GM23338 (cell line): Measurements from ENCODE around the gene NHSL1. TPM values are rescaled to one million over a fixed set of nuclear protein-coding genes. Genes with fewer than 3 reads are reported as not detected.
A peak's percentile ranks its signal among the peaks of the same experiment; 100 is the strongest.

ENCODE experiments used
- ATAC-seq: fragments of 200-7000 bp; cut with Tn5 transposase; 3 replicates; pipeline ENCODE4 v1.9.1; 2020
- DNase-seq: peaks from one replicate; pipeline ENCODE4 v3.0.0-alpha.2; 2015; ENCODE audit warnings: low spot score
- H2AFZ ChIP-seq: fragments of 200-600 bp; sonication (generic); 2 replicates; pipeline ENCODE4 v1.8.0; 2016; ENCODE audit warnings: antibody characterized with exemption, mild to moderate bottlenecking, moderate library complexity
- H3F3A ChIP-seq: fragments of 200-600 bp; sonication (generic); replicated peaks from 2 replicates; pipeline ENCODE4 v1.8.0; 2017; ENCODE audit warnings: antibody characterized with exemption, mixed run types, low read depth
- H3K27ac ChIP-seq: fragments of 200-600 bp; sonication (generic); 2 replicates; pipeline ENCODE4 v1.6.1; 2016; ENCODE audit warnings: low read depth
- H3K27me3 ChIP-seq: fragments of 200-600 bp; sonication (generic); 2 replicates; pipeline ENCODE4 v1.8.0; 2016; ENCODE audit warnings: mild to moderate bottlenecking, mixed run types, moderate library complexity; ENCODE audit not compliant: insufficient read depth
- H3K36me3 ChIP-seq: fragments of 200-600 bp; sonication (generic); 2 replicates; pipeline ENCODE4 v1.8.0; 2016; ENCODE audit warnings: mild to moderate bottlenecking; ENCODE audit not compliant: insufficient read depth
- H3K4me1 ChIP-seq: fragments of 200-600 bp; sonication (generic); 2 replicates; pipeline ENCODE4 v1.8.0; 2016; ENCODE audit warnings: mild to moderate bottlenecking, moderate library complexity; ENCODE audit not compliant: insufficient read depth
- H3K4me2 ChIP-seq: fragments of 200-600 bp; sonication (generic); 2 replicates; pipeline ENCODE4 v1.7.1; 2017; ENCODE audit warnings: mixed run types
- H3K4me3 ChIP-seq: fragments of 200-600 bp; sonication (generic); 2 replicates; pipeline ENCODE4 v1.6.1; 2016; ENCODE audit warnings: mixed run types
- H3K79me2 ChIP-seq: fragments of 200-600 bp; sonication (generic); replicated peaks from 2 replicates; pipeline ENCODE4 v1.8.0; 2017; ENCODE audit warnings: mild to moderate bottlenecking; ENCODE audit not compliant: insufficient read depth
- H3K9me2 ChIP-seq: fragments of 200-600 bp; sonication (generic); 2 replicates; pipeline ENCODE4 v1.8.0; 2017; ENCODE audit not compliant: insufficient read depth
- H4K20me1 ChIP-seq: fragments of 200-600 bp; sonication (generic); replicated peaks from 2 replicates; pipeline ENCODE4 v1.8.0; 2017; ENCODE audit warnings: mild to moderate bottlenecking; ENCODE audit not compliant: insufficient read depth
- H3K27ac Mint-ChIP-seq: 2 replicates; pipeline ENCODE4 v1.8.0; 2020; ENCODE audit warnings: inconsistent platforms, mild to moderate bottlenecking, moderate library complexity, mixed read lengths
- H3K27me3 Mint-ChIP-seq: 3 replicates; pipeline ENCODE4 v1.8.0; 2022; ENCODE audit warnings: low read depth, mild to moderate bottlenecking, moderate library complexity, mixed read lengths, inconsistent platforms; ENCODE audit not compliant: insufficient read depth, poor library complexity
- H3K36me3 Mint-ChIP-seq: 3 replicates; pipeline ENCODE4 v1.8.0; 2021; ENCODE audit warnings: low read depth, mild to moderate bottlenecking, inconsistent platforms, moderate library complexity, mixed read lengths
- H3K4me1 Mint-ChIP-seq: 3 replicates; pipeline ENCODE4 v1.8.0; 2020; ENCODE audit warnings: mild to moderate bottlenecking, inconsistent platforms, mixed read lengths
- H3K4me3 Mint-ChIP-seq: 3 replicates; pipeline ENCODE4 v1.8.0; 2021; ENCODE audit warnings: moderate library complexity, mild to moderate bottlenecking, inconsistent platforms, mixed read lengths
- H3K9me3 Mint-ChIP-seq: 3 replicates; pipeline ENCODE4 v1.8.0; 2020; ENCODE audit warnings: moderate library complexity, mild to moderate bottlenecking, inconsistent platforms, mixed read lengths
- CREB1 ChIP-seq: fragments of 250-450 bp; sonication (Bioruptor Pico); IDR thresholded peaks from 2 replicates; pipeline ENCODE4 v1.5.0; 2020; ENCODE audit warnings: low read depth, mild to moderate bottlenecking, moderate library complexity
- CTCF ChIP-seq, 2 experiments: fragments of 200-600 bp in 1 of 2; sonication (generic) in 1 of 2; conservative IDR thresholded peaks; 2 replicates each; pipeline versions ENCODE4 v1.5.1 to v1.6.1; 2016 to 2017; ENCODE audit warnings: antibody characterized with exemption in 2 of 2, low read depth in 2 of 2, mild to moderate bottlenecking in 2 of 2, moderate library complexity in 1 of 2
- EZH2 ChIP-seq: fragments of 200-600 bp; sonication (generic); IDR thresholded peaks from one replicate; pipeline ENCODE4 v1.8.0; 2017; ENCODE audit warnings: antibody characterized with exemption, mild to moderate bottlenecking, low read depth; ENCODE audit not compliant: unreplicated experiment
- JUNB ChIP-seq: IDR thresholded peaks from one replicate; pipeline ENCODE4 v1.6.1; 2016; ENCODE audit warnings: antibody characterized with exemption; ENCODE audit not compliant: unreplicated experiment
- POLR2AphosphoS5 ChIP-seq: IDR thresholded peaks from 2 replicates; pipeline ENCODE4 v1.6.1; 2016; ENCODE audit warnings: antibody characterized with exemption, low read depth
- polyA plus RNA-seq: library from polyadenylated mRNA; unstranded; fragments of >200 nt; fragmentation: Nextera tagmentation; extraction: Ambion mirVana; gene quantifications from 2 replicates; pipeline ENCODE4 v1.2.1, GENCODE V29; 2016
- total RNA-seq: library from RNA; depleted of rRNA; stranded (reverse); fragments of >200 nt; shearing (Covaris generic); gene quantifications from 2 replicates; pipeline ENCODE4 v1.2.3, GENCODE V29; 2014

Gene NHSL1
- total and polyA plus RNA-seq, 2 experiments from 2014 or later = 11.2 to 24.5 TPM

- Histone ChIP-seq H3K36me3 (no peaks in the 10 kb centered on the region), H3K27me3 (no peaks in the 10 kb centered on the region), H4K20me1 (no peaks in the 10 kb centered on the region), H3K27ac (0 out of 2 replicates have a peak overlapping the region, but pooled peaks have one; percentile 2), H3K9me2 (no peaks in the 10 kb centered on the region), H2AFZ (no peak overlapping the region), H3K4me2 (no peak overlapping the region), H3K4me1 (no peaks in the 10 kb centered on the region), H3K79me2 (no peaks in the 10 kb centered on the region), H3F3A (0 out of 2 replicates have a peak, but pooled peaks cover 7% of the 10 kb centered on the region), H3K4me3 (no peak overlapping the region)
- no peak for TF ChIP-seq JUNB
- peak; percentile 63 to 85 for TF ChIP-seq CTCF (conservative IDR thresholded peaks at IDR 0.05; ENCODE audit: low read depth in 2 of 2)
- Mint-ChIP-seq H3K27ac (no peak overlapping the region), H3K4me1 (peaks cover 19% of the 10 kb centered on the region), H3K27me3 (peaks cover 4% of the 10 kb centered on the region), H3K4me3 (no peak overlapping the region), H3K36me3 (peaks cover 20% of the 10 kb centered on the region), H3K9me3 (no peaks in the 10 kb centered on the region)
- DNase-seq = peak; percentile 75
- peak; percentile 23; the same call in 2 of the 3 replicates for ATAC-seq
These were observed 70.2 kb downstream of the NHSL1 start for GRCh38 chr6:138428944-138429598.

DNA sequence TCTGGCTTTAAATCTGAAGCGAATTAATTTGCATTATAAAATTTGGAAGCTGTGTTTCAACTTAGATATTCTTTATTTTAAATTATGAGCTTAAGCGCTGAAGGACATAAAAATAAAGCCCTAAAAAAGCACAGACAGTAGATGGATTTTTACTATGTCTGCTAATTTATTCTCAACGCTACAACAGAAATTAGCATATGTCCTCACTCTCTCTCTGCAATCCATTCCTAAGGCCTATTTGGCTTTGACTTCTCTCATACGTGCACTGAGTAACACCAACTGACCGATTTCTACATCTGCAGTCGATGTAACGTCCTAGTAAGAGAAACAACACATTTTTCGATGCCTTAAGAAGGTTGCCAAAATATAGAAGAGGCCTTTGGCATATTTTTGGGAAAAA lies 71.6 kb downstream of the NHSL1 start:
- H3F3A ChIP-seq = 0 out of 2 replicates have a peak, but pooled peaks cover 7% of the 10 kb centered on the region
- H3K4me3 ChIP-seq = no peak overlapping the region
- no peak overlapping the region for H3K27ac Mint-ChIP-seq
- H3K9me2 ChIP-seq = no peaks in the 10 kb centered on the region
- H3K27ac ChIP-seq = no peak overlapping the region
- peaks cover 19% of the 10 kb centered on the region for H3K4me1 Mint-ChIP-seq
- H3K4me1 ChIP-seq = no peaks in the 10 kb centered on the region
- TF ChIP-seq EZH2 (no peak), CTCF (conservative IDR thresholded peaks at IDR 0.05; ENCODE audit: low read depth in 2 of 2) (no peak), POLR2AphosphoS5 (no peak), CREB1 (CRISPR knock-in tag) (no peak)
- peaks cover 4% of the 10 kb centered on the region for H3K27me3 Mint-ChIP-seq
- ATAC-seq = no peak
- H3K9me3 Mint-ChIP-seq = no peaks in the 10 kb centered on the region
- H3K36me3 ChIP-seq = no peaks in the 10 kb centered on the region
- peaks cover 18% of the 10 kb centered on the region for H3K36me3 Mint-ChIP-seq
- H3K27me3 ChIP-seq = no peaks in the 10 kb centered on the region
- no peaks in the 10 kb centered on the region for H3K79me2 ChIP-seq
- no peaks in the 10 kb centered on the region for H4K20me1 ChIP-seq
- no peak overlapping the region for H2AFZ ChIP-seq
- no peak overlapping the region for H3K4me3 Mint-ChIP-seq
- no peak for DNase-seq
- H3K4me2 ChIP-seq = no peak overlapping the region
